Measurements from ENCODE around the gene SLC6A20. TPM values are rescaled to one million over a fixed set of nuclear protein-coding genes. Genes with fewer than 3 reads are reported as not detected.

The SLC6A20 gene
- total and polyA plus RNA-seq, 9 donors: 0.05 to 3.3 (median 0.23) TPM; not detected in 2

DNA sequence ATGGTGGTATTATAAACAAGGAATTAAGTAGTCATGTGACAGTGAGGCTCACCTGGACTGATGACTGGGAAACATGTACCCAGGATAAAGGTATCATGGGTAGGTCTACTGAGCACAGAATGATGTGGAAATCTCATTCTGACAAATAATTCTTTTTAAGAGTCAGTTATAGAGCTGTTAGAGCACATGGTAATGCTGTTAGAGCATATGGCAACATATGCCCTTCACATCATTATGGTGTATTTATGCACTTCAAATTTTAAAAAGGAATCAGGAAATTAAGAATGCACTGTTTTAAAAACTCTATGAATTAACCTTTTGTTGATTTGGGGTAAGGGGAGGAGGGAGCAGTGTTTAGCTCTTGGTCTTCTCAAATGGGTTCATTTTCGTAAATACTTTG, 1.7 kb downstream of the SLC6A20 start:
- TF ChIP-seq, protein P1, sequence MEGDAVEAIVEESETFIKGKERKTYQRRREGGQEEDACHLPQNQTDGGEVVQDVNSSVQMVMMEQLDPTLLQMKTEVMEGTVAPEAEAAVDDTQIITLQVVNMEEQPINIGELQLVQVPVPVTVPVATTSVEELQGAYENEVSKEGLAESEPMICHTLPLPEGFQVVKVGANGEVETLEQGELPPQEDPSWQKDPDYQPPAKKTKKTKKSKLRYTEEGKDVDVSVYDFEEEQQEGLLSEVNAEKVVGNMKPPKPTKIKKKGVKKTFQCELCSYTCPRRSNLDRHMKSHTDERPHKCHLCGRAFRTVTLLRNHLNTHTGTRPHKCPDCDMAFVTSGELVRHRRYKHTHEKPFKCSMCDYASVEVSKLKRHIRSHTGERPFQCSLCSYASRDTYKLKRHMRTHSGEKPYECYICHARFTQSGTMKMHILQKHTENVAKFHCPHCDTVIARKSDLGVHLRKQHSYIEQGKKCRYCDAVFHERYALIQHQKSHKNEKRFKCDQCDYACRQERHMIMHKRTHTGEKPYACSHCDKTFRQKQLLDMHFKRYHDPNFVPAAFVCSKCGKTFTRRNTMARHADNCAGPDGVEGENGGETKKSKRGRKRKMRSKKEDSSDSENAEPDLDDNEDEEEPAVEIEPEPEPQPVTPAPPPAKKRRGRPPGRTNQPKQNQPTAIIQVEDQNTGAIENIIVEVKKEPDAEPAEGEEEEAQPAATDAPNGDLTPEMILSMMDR (IDR thresholded peaks at IDR 0.05): no peak
- no peak for TF ChIP-seq EP300 (IDR thresholded peaks at IDR 0.05)
- TF ChIP-seq POLR2A (IDR thresholded peaks at IDR 0.05): no peak
- no peaks in the 10 kb centered on the region for H3K27me3 ChIP-seq

DNA sequence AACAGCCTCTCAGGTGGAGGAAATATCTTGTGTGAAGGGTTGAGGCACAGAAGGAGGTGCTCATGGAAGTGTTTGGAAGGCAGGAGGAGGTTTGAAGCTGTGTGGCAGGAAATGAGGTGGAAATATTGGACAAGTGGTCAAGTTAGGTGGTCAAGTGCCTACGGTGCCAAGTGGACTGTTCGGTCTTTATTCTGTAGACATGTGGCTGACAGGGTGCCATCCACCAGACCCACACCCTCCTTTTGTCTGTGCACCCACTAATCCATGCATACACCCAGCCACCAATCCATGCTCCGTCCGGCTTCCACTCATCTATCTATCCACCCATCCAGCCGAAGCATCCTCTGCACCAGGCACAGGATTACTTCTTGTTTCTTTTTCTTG, 2.2 kb downstream of the SLC6A20 start:
- DNase-seq: no peak
- TF ChIP-seq POLR2A (IDR thresholded peaks at IDR 0.05): no peak
- TF ChIP-seq, protein P1 (IDR thresholded peaks at IDR 0.05): no peak
- no peak for TF ChIP-seq EP300 (IDR thresholded peaks at IDR 0.05)
- Histone ChIP-seq H3K4me3 (no peak overlapping the region), H3K36me3 (no peaks in the 10 kb centered on the region), H3K27me3 (no peaks in the 10 kb centered on the region), H3K9me3 (no peaks in the 10 kb centered on the region), H3K27ac (no peak overlapping the region), H3K4me1 (ENCODE audit: insufficient read depth) (peaks cover 2% of the 10 kb centered on the region)
- 94 to 96% (median 95%) methylated on average over 5 of the region's 5 CpGs for WGBS, 3 donors
- intact Hi-C loops (cut with DNase I): no loop called here

More for the DNA sequence above, 1.7 kb downstream of the SLC6A20 start:
- H3K36me3 ChIP-seq: no peaks in the 10 kb centered on the region
- WGBS, 3 donors: 92 to 95% (median 95%) methylated on average over 1 of the region's 1 CpG
- peaks cover 2% of the 10 kb centered on the region for H3K4me1 ChIP-seq (ENCODE audit: insufficient read depth)
- H3K4me3 ChIP-seq: no peak overlapping the region
- DNase-seq: no peak
- H3K9me3 ChIP-seq: no peaks in the 10 kb centered on the region
- intact Hi-C loops (cut with DNase I): no loop called here
- H3K27ac ChIP-seq: no peak overlapping the region

DNA sequence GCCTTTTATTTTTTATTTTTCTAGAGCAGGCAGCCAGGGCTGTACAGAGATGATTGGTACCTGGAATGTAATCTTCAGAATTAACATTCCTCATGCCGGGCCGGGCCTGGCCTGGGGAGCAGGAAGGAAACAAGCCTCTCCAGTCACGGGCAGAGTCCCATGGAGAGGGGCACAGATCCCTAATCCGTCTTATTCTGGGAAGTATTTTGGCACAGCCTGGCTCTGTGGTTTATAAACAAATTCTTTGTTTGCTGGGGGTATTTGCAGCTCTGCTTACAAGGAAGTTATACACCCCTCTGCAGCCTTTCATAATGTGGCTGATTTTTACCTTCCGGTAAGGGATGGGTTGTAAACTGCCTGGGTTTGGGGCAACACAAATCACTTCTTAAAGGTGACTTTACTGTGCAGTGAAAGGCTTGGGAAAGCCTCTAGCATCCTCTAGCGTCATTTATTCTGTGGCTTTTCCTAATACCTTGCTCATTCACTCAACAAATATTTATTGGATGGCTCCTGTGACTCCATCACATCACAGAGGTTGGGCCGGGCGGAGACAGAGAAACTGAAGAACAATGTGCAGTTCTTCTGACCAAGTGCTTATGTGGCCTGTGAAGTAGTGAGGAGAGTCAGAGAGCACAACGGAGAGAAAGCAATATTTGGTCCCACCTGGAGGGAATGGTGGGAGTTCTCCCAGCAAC, 2.7 kb downstream of the SLC6A20 start:
- no peak for DNase-seq
- WGBS, 3 donors: 55 to 66% (median 64%) methylated on average over 9 of the region's 9 CpGs
- intact Hi-C loops (cut with DNase I): no loop called here
- Histone ChIP-seq H3K9me3 (no peaks in the 10 kb centered on the region), H3K4me3 (no peak overlapping the region), H3K36me3 (no peaks in the 10 kb centered on the region), H3K27me3 (no peaks in the 10 kb centered on the region), H3K27ac (no peak overlapping the region), H3K4me1 (ENCODE audit: insufficient read depth) (peaks cover 2% of the 10 kb centered on the region)
- TF ChIP-seq, protein P1 (IDR thresholded peaks at IDR 0.05): no peak
- no peak for TF ChIP-seq POLR2A (IDR thresholded peaks at IDR 0.05)
- no peak for TF ChIP-seq EP300 (IDR thresholded peaks at IDR 0.05)

DNA sequence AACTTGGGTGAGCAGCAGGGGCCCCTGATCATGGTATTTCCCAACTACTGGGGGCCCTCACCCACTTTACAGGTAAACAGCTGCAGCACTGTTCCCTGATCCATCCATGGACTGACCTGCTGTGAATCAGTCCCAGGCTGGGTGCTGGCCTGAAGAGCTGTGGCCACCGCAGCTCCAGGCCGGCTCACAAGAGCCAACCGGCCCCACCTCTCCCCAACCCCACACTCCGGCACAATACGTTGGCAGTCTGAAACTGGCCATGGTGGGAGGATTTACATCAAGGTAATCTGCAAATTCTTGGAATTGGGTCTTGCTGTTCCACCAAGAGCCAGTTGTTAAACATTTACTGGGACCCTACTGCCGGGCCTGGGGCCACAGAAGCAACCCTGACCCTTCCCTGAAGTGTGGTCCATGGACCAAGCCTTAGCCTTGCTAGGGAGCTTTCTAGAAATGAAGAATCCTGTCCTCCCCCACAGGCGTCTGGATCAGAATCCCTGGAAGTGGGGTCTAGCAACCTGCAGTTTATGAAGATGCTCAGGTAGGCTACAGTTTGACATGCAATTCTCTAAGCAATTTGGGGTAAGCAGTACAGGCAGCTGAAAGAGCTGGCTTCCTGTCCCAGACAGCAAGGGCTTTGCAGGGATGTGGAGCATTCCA, 3.7 kb downstream of the SLC6A20 start:
- TF ChIP-seq POLR2A (IDR thresholded peaks at IDR 0.05) (no peak), EP300 (IDR thresholded peaks at IDR 0.05) (no peak)
- TF ChIP-seq, protein P1 (IDR thresholded peaks at IDR 0.05): no peak
- Histone ChIP-seq H3K4me3 (no peak overlapping the region), H3K9me3 (no peaks in the 10 kb centered on the region), H3K27ac (no peak overlapping the region), H3K36me3 (no peaks in the 10 kb centered on the region), H3K27me3 (no peaks in the 10 kb centered on the region), H3K4me1 (ENCODE audit: insufficient read depth) (peaks cover 2% of the 10 kb centered on the region)
- intact Hi-C loops (cut with DNase I): no loop called here
- DNase-seq: no peak
- 89 to 95% (median 90%) methylated on average over 7 of the region's 7 CpGs for WGBS, 3 donors

All from ovary (tissue), 9 donors.